GM18519 (cell line): ENCODE results near the gene HRAS.
A peak's percentile ranks its signal among the peaks of the same experiment; 100 is the strongest.
"Not testable (repeated sequence)": the region's sequence is repeated elsewhere in the genome, so short reads cannot be mapped to it uniquely, and the experiment has no call there.

Experiments
- ATAC-seq: cut with Tn5 transposase; IDR thresholded peaks from one replicate; pipeline ENCODE4 v1.9.1; 2021; ENCODE audit warnings: mild to moderate bottlenecking, moderate library complexity; ENCODE audit not compliant: unreplicated experiment, low FRiP score

The HRAS gene

GRCh38 chr11:535519-536454 lies at the start of gene HRAS:
Gene HRAS, minus strand, starts transcription at chr11:535576.
- ATAC-seq = peak; percentile 53

DNA sequence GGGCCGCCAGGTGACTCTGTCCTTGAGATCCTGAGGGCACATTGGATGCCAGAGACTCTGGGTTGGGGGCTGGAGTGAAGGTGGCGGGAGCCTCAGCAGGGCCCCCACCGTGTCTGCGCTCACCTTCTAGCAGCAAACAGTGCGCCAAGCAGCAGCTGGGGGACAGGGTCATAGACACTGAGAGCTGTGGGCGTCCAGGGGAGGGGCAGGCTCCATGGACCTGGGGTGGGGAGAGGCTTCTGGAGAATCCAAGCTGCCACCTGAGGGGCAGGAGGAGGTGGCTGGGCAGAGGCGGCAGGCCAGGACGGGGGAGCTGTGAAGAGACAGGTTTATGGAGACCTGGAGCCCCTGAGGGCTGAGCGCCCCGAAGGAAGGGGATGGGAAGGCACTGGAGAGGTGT lies 48.9 kb upstream of the HRAS start:
- ATAC-seq = no peak

- no peak for ATAC-seq
These were observed 46.4 kb upstream of the HRAS start for GRCh38 chr11:581752-582151.

GRCh38 chr11:581342-581741 lies 46.0 kb upstream of the HRAS start:
- no peak for ATAC-seq

DNA sequence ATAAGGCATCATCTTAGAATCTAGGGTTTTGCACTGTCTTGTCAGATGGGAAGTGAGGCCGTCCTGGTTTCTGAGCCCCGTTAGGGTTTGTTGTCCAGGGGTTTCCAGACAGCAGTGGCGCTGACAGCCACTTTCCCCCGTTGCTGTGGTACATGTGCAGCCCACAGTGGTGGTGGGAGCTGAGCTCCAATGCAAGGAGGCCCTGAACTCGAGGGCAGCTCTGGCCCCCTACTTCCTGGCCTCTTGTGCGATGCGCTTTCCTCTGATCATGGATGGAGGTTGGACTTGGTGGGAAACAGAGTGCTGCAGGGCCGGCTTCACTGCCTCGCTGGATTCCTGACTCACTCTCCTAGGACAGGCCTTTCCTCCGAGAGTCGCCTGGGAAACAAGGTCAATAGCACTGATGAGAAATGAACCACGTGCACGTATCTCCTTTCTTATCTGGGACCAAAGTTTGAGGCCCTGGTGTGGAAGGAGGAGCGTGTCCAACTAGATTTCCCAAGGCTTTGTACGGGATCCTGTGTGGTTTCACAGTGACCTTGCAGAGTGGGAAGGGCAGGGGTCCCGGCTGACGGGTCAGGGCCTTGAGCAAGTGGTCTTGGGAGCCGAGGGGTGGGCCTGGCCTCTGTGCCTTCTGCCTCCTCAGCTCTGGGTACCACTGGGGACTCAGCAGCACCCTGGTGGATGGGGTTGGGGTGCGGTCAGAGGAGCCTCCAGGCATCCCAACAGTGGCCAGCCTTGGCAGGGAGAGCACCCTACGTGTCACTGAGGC lies 44.6 kb upstream of the HRAS start:
- no peak for ATAC-seq

- no peak for ATAC-seq
These were observed 43.1 kb upstream of the HRAS start for GRCh38 chr11:578276-579035.

GRCh38 chr11:577611-577894 lies 42.2 kb upstream of the HRAS start:
- ATAC-seq = no peak

DNA sequence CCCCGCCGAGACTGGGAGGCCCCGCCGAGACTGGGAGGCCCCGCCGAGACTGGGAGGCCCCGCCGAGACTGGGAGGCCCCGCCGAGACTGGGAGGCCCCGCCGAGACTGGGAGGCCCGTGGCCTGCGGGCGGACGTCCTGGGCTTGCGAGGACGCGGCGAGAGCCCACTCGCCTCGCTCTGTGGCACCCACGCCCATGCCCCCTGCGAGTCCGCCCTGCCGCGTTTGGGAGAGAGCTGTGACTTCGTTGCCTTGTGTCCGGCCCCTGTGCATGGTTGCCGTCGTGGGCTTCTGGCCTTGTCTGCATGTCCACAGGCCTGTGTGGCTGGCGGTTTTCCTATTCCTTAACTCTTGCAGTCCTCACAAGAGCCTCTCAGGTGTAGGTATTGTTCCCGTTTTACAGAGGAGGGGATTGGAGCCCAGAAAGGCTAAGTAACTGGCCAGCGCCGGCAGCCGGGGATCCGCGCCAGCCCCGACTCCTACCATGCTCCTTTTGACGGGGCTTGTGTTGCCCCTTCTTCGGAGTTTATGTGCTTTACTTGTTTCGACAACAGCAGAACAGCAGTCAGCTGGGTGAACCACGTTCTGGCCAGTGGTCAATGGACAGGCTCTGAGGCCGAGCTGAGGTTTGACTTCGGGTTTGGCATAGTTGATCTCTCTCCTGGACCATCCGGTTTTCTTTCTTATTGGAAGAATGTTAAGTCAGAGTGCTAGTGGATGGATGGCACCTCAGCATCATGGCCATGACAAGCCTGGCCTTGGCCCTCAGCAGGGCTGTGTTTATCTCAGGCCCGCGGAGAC lies 41.6 kb upstream of the HRAS start:
- ATAC-seq = no peak

DNA sequence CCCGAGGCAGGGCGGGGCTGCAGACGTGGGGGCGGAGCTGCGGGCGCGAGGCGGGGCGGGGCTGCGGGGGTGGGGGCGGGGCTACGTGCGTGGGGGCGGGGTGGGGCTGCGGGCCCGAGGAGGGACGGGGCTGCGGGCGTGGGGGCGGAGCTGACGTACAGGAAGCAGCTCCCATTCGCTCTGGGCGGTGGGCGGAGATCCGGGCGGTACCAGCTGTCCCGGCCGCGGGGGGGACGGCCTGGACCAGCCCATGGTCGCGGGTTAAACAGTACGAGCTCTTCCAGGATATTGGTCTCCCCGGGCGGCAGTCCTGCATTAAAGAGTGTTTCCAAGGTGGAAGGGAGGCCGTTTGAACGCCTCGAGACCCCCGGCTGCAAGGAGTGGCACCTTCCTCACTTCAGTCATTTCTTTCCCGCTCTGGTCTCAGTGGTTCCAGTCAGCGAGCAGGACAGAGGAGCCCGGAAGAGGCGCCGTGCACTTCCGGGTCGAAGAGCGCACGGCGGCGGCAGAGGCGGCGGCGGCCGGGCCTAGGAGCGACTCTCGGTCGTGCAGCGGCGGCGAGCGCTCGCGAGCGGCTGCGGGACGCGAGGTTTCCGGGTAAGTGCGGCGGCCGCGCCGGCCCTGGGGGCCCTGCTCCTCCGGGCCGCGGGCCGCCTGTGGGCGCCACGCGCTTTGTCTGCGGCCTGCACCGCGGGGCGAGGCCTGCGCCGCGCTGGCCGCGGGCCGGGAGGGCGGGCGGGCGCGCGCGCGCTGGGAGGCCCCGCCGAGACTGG lies 40.8 kb upstream of the HRAS start, which contains the start of gene PHRF1:
TSS of gene PHRF1 (plus strand) at position 475 of the 773 bp plus-strand sequence. CDS start 5,043 bp downstream, outside the sequence.
- ATAC-seq = peak; percentile 68

DNA sequence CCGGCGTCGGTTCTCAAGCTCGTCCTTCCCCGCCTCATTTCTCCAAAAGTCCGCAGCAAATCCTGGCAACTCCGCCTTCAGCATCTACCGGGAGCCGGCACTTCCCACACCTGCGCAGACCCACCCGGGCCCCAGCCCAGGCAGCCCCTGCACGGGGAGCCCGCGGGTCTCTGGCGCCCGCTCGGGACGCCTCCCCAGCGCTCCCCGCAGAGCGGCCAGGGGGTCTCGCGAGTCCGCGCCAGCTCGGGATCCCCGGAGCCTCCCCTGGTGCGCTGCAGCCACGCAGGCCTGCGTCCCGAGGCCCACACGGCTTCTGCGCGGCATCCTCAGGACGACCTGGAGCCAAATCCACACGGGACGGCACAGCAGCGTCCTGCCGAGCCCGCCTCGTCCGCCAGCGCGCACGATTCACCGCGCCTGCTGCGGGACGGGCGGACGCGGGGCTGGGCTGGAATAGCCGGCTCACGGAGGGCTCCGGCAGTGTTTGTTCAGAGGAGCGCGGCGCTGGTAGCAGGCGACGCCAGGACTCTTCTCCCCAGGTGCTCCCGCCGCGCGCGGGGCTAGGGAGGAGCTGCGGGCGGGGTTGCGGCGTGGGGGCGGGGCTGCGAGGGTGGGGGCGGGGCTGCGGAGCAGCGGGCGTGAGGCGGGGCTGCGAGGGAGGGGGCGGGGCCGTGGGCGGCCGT lies 40.1 kb upstream of the HRAS start:
- ATAC-seq = no peak

GRCh38 chr11:574632-575312 lies 39.4 kb upstream of the HRAS start:
- ATAC-seq = no peak

GRCh38 chr11:574031-574570 lies 38.7 kb upstream of the HRAS start:
- not testable (repeated sequence) for ATAC-seq

- ATAC-seq = no peak
These were observed 37.9 kb upstream of the HRAS start for GRCh38 chr11:573146-573759.

DNA sequence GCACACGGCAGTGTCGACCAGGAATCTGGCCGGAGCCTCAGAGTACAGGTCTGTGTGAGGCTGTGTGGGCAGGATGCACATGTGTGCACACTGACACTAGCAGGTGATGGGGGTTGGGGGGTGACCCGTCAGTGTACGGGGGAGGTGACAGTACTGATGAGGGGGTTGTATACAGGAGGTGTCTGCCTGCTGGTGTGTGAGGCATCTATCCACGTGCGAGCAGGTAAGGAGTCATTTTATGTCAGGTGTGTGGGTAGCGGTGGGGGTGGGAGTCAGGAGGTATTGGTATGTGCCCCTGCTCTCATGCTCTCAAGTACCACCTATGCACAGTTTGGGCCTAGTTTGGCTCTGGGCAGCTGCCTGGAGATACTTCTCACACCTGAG lies 36.4 kb upstream of the HRAS start:
- no peak for ATAC-seq

DNA sequence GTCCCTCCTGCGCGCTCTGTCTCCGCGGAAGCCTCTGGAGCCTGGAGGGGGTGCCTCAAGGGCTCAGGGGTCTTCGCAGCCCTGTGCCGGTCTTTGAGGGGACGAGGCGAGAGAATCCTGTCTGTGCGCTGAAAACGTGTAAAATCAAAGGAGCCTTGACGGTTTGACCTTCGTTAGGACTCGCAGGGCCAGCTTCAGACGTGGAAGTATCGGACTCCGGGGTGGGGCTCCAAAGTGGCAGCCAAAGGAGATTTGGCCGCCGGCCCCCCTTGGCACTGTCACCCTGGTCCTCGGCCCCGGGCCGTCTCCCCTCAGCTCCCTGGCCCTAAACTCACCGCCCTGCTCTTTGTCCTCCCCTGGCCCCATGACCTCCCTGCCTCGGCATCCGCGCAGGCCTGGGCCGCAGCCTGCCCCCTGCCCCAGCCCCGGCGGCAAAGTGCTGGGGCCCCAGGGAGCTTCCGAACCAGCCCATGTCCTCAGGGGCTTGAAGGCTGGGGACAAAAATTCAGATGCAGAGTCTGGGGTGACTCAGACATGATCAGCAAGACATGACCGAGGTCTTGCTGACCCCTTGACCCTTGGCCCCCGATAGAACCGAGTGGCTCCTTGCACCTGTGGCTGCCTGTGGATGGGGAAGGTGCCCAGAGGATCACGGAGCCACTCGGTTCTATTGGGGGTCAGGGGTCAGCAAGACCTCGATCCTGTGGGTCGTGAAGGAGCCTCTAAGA lies 33.9 kb upstream of the HRAS start:
- no peak for ATAC-seq

DNA sequence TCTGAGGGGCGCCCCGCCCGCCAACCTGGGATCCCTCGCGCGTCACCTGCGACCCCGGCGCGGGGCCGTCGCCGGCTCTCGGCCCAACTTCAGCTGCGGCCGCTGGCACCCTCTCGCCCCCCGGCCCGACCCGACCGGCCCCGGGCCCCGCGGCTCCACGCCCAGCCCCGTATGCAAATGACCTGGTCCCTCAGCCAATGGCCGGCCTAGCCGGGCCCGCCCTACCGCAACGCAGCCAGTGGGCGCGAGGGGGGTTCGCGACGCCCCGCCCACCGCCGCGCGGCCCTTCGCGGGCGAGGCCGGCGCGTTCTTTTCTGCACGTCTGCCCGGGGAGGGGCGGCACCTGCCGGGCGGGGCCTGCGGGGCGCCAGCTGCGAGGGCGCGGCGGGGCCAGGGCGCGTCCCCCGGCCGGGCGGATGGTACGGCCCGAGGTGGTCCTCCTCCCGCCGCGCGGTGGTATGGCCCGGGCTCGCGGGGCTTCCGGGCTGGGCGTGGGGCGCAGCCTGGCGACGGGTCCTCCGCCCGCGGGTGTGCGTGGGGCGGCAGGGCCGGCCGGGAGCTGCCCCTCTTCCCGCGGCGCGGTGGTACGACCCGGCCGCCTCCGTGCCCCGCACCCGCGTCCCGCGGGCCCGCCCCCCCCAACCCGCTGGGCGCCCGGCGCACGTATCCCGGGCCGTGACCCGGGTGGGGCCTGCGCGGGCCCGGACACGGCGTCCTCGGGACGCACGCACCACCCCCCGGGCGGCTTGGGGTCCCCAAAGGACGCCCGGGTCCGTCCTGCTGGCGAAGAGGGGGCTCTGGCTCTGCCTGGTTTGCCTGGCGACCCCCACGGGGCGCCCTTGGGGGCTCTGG lies 33.2 kb upstream of the HRAS start:
- ATAC-seq = peak; percentile 75
